G401 (cell line): Measurements from ENCODE around the gene SLC18B1. TPM values are rescaled to one million over a fixed set of nuclear protein-coding genes. Genes with fewer than 3 reads are reported as not detected.

Source experiments
- DNase-seq: peaks from one replicate; pipeline ENCODE4 v3.0.0-alpha.2; 2015; ENCODE audit warnings: low spot score
- in situ Hi-C: cut with HindIII; loops from 2 replicates; pipeline ENCODE4 v1.10.0; 2016; ENCODE audit warnings: low sequenced_read_pairs, mixed read lengths
- total RNA-seq: library from RNA; depleted of rRNA; stranded (reverse); fragments of >200 nt; shearing (Covaris generic); gene quantifications from 2 replicates; pipeline ENCODE4 v1.2.3, GENCODE V29; 2014

Gene SLC18B1
- total RNA-seq, 1 experiment from 2014 or later: 15.5 TPM

DNA sequence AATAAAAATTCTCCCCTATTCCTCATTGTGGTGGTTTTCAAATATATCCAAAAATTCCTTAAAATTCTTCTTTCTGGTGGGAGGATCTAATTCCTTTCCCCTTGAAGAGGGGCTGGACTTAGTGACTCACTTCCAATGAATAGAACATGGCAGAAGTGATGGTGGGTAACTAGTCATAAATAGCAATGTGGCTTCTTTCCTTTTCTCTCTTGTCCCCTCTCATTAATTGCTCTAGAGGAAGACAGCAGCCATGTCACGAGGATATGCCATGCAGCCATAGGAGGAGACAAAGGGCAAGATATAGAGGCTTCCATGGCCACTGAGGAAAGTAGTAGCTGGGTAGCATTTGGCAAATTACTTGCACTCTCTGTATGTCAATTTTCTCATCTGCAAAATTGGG, 46.6 kb downstream of the SLC18B1 start:
- in situ Hi-C loops: no loop called here
- no peak for DNase-seq

- DNase-seq: no peak
- in situ Hi-C loops: no loop called here
Measured at GRCh38 chr6:132751306-132751705, 47.1 kb downstream of the SLC18B1 start.

DNA sequence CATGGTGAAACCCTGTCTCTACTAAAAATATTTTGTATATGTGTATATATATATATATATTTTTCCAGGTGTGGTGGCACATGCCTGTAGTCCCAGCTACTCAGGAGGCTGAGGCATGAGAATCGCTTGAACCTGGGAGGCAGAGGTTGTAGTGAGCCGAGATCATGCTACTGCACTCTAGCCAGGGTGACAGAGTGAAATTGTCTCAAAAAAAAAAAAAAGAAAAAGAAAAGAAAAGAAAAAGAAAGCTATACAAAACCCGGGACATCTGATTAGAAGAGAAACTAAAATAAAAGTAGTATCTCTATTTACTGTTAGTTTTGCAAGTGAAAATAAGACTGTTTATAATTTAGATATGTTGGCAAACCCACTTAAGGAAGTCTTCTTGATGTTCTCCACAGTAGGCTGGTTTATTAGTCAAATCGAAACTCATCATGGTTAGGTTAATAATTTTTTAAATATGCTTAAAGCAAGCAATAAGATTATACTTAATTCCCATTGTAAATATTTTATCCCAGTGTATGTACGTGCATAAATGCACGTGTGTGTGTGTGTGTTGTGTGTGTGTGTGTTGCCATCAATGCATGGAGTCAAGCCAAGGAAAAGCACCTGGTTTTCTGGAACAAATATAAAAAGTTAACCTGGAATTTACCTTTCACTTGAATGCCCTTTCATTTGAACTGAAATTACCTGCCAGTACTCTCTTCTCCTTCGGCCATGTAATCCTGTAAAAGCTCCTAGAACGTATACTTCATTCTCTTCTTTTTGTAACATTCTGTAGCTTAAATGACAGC, 47.8 kb downstream of the SLC18B1 start:
- DNase-seq: no peak
- in situ Hi-C loops: no loop called here

- no peak for DNase-seq
- in situ Hi-C loops: no loop called here
Measured at GRCh38 chr6:132749111-132749510, 49.3 kb downstream of the SLC18B1 start.

DNA sequence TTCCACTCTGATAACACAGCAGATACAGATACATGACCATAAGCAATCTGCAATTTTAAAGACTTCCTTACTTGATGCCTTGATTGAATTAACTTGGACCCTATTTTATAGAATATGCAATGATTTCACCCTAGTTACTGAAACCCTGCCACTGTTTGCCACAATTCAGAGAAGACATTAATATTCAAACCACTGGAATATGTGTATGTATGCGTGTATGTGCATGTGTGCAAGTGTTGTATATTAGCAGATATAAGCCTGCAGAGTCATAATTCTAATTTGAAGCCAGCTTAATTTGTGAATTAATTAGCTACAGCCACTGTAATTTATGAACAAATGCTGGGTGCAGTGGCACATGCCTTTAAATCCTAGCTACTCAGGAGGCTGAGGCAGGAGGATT, 50.0 kb downstream of the SLC18B1 start:
- DNase-seq: no peak
- in situ Hi-C loops: no loop called here

GRCh38 chr6:132746048-132746447, 52.4 kb downstream of the SLC18B1 start:
- in situ Hi-C loops: no loop called here
- DNase-seq: no peak

DNA sequence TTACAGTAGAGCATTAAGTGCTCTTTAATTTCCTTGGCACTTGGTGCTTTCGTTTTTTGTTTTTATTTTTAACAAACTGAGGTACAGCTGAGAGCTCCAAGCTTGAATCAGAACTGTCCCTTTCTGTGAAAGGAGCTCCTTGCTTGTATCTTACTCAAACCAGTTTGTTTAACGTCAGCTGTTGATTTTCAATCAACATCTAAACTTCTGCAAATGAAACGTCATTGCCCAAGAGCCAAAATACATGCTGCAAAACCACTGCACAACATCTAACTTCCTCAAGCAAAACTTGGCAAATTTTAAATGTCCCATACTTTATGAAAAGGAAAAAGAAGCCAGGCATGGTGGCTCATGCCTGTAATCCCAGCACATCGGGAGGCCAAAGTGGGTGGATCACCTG, 55.9 kb downstream of the SLC18B1 start:
- in situ Hi-C loops: no loop called here
- DNase-seq: no peak

- in situ Hi-C loops: no loop called here
- no peak for DNase-seq
Measured at GRCh38 chr6:132741281-132741680, 57.2 kb downstream of the SLC18B1 start.

GRCh38 chr6:132736239-132736638, 62.2 kb downstream of the SLC18B1 start:
- no peak for DNase-seq
- in situ Hi-C loops: no loop called here

GRCh38 chr6:132734694-132735236, 63.7 kb downstream of the SLC18B1 start:
- peak; percentile 10 for DNase-seq
- in situ Hi-C loops: no loop called here

- in situ Hi-C loops: no loop called here
- no peak for DNase-seq
Measured at GRCh38 chr6:132733814-132734213, 64.6 kb downstream of the SLC18B1 start.

GRCh38 chr6:132733283-132733682, 65.2 kb downstream of the SLC18B1 start:
- DNase-seq: no peak
- in situ Hi-C loops: no loop called here

- in situ Hi-C loops: no loop called here
- no peak for DNase-seq
Measured at GRCh38 chr6:132731086-132731485, 67.4 kb downstream of the SLC18B1 start.

GRCh38 chr6:132730560-132730959, 67.9 kb downstream of the SLC18B1 start:
- no peak for DNase-seq
- in situ Hi-C loops: no loop called here

DNA sequence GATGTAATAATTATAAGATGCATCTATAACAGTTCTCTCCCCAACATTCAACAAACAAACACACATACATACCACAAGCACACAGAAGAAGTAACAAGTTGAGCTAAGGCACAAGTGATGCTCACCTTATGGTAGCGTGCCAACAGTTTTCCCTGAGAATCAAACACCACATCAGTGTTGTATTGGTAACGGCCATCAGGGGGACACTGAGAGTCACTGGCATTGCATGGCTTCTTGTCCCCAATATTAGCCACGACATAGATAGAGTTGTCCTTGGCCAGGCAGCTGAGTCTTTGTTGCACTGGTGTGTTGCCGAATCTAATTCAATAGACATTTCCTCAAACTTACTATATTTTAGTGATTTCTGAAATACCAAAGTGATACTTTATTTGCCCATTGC, 69.8 kb downstream of the SLC18B1 start:
- DNase-seq: no peak
- in situ Hi-C loops: no loop called here

- in situ Hi-C loops: no loop called here
- no peak for DNase-seq
Measured at GRCh38 chr6:132726608-132726975, 71.8 kb downstream of the SLC18B1 start.

DNA sequence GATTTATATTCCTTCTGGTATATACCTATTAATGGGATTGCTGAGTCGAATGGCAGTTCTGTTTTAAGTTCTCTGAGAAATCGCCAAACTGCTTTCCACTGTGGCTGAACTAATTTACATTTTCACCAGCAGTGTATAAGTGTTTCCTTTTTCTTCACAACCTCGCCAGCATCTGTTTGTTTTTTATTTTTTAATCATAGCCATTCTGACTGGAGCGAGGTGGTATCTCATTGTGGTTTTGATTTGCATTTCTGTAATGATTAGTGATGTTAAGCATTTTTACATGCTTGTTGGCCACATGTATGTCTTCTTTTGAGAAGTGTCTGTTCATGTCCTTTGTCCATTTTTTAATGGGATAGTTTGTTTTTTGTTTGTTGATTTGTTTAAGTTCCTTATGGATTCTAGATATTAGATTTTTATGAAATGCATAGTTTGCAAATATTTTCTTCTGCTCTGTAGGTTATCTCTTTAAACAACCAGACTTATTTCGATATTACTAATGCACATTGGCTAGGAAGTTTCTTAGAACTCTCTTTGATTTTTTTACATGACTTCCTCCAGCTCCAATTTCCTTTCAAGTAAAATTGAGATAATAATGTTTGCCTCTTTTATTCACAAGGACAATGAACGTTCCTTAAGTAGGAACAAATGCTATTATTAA, 72.4 kb downstream of the SLC18B1 start:
- in situ Hi-C loops: no loop called here

GRCh38 chr6:132725471-132725870, 73.0 kb downstream of the SLC18B1 start:
- DNase-seq: no peak
- in situ Hi-C loops: no loop called here

More for the DNA sequence above, 72.4 kb downstream of the SLC18B1 start:
- no peak for DNase-seq

DNA sequence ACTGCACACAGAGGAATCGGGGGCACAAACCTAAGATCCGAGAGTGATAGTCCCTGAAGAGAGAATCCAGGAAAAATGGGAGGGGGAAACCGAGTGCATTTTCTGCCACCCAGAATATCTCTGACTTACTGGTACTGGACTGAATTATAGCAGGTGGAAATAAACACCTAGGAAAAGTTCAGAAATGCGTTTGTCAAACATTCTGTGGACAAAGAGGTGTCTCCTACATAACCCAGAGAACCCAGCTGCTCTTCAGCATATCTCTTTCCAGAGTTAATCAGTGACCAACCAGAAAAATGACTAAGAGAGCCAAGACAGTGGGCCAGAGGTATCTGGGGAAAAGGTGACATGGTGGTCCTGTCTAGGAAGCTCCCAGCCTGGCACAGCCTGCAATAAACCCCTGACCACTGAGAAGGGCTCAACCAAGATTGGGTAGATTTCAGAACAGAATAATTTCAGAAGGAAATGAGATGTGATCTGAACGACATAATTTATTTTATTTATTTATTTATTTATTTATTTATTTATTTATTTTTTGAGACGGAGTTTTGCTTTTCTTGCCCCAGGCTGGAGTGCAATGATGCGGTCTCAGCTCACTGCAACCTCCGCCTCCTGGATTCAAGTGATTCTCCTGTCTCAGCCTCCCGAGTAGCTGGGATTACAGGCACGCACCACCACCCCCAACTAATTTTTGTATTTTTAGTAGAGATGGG, 78.5 kb downstream of the SLC18B1 start:
- no peak for DNase-seq
- in situ Hi-C loops: no loop called here
